ENCODE measurements around the gene TUBA4B. TPM values are rescaled to one million over a fixed set of nuclear protein-coding genes. Genes with fewer than 3 reads are reported as not detected.
A peak's percentile ranks its signal among the peaks of the same experiment; 100 is the strongest.

Gene TUBA4B
- total RNA-seq, 1 experiment from 2014 or later: not detected

DNA sequence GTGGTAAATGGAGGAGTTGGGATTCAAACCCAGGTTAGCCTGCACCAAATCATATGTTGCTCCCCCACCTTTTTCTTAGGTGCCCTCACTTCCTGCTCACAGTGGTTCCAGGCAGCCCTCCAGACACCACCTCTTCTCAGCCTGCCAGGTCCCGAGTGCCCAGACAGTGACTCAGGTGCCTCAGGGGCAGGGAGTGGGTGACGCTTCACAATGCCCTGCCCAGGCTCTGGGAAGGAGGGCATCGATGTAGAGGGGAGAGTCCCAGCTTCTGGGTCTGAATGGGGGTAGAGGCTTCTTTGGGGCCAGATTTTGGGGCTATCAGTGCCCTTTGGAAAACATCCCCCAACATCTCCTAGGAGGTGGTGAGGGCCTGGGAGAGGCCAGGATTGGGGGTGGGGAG, 20.9 kb downstream of the TUBA4B start:
- in situ Hi-C loops (cut with HindIII; ENCODE audit: low pct_unique_long_range_greater_than_20kb, low sequenced_read_pairs) (no loop called here), intact Hi-C loops (cut with micrococcal nuclease; ENCODE audit: unreplicated experiment) (no loop called here)
- peak; percentile 68 for ATAC-seq
- H3K36me3 ChIP-seq (ENCODE audit: control insufficient read depth, insufficient read depth, low read length): no peaks in the 10 kb centered on the region
- POLR2A ChIA-PET: interaction anchor here (0.5 kb wide), 1 partner anchor 21 kb away, joined by 5 read pairs; the partner anchor contains the start of gene TUBA4B
- H3K27me3 ChIP-seq (ENCODE audit: control insufficient read depth, insufficient read depth, low read length): no peaks in the 10 kb centered on the region
- CTCF ChIA-PET: interaction anchor here (1.2 kb wide), 1 partner anchor 28 kb away, joined by 5 read pairs; no protein-coding TSS in a partner anchor
- peaks cover 33% of the 10 kb centered on the region for H3K4me1 ChIP-seq (ENCODE audit: control insufficient read depth, insufficient read depth, low read length)
- peak overlapping the region; percentile 75 for H3K27ac ChIP-seq (ENCODE audit: low read length)
- no peak for DNase-seq (ENCODE audit: low read depth, low spot score)
- TF ChIP-seq SIN3A (IDR thresholded peaks at IDR 0.05; ENCODE audit: borderline replicate concordance, insufficient read depth, low read depth, low read length) (no peak), POLR2AphosphoS5 (IDR thresholded peaks at IDR 0.05; ENCODE audit: low read depth, low read length) (no peak), REST (IDR thresholded peaks at IDR 0.05; ENCODE audit: insufficient read depth in 1 of 2, low read depth in 2 of 2, low read length in 1 of 2) (no peak), TCF7L2 (IDR thresholded peaks at IDR 0.05; ENCODE audit: low read depth, low read length) (no peak)
- TF ChIP-seq, protein P1, sequence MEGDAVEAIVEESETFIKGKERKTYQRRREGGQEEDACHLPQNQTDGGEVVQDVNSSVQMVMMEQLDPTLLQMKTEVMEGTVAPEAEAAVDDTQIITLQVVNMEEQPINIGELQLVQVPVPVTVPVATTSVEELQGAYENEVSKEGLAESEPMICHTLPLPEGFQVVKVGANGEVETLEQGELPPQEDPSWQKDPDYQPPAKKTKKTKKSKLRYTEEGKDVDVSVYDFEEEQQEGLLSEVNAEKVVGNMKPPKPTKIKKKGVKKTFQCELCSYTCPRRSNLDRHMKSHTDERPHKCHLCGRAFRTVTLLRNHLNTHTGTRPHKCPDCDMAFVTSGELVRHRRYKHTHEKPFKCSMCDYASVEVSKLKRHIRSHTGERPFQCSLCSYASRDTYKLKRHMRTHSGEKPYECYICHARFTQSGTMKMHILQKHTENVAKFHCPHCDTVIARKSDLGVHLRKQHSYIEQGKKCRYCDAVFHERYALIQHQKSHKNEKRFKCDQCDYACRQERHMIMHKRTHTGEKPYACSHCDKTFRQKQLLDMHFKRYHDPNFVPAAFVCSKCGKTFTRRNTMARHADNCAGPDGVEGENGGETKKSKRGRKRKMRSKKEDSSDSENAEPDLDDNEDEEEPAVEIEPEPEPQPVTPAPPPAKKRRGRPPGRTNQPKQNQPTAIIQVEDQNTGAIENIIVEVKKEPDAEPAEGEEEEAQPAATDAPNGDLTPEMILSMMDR (IDR thresholded peaks at IDR 0.05): no peak
- H3K4me3 ChIP-seq (ENCODE audit: low read depth in 2 of 2, low read length in 2 of 2): no peak overlapping the region
- no peaks in the 10 kb centered on the region for H3K9me3 ChIP-seq (ENCODE audit: control insufficient read depth, insufficient read depth, low read depth, low read length)
- BruUV-seq (replicated peaks): no TSS peak

GRCh38 chr2:219274361-219274921, 21.4 kb downstream of the TUBA4B start:
- no peaks in the 10 kb centered on the region for H3K9me3 ChIP-seq (ENCODE audit: control insufficient read depth, insufficient read depth, low read depth, low read length)
- intact Hi-C loops (cut with micrococcal nuclease; ENCODE audit: unreplicated experiment) (no loop called here), in situ Hi-C loops (cut with HindIII; ENCODE audit: low pct_unique_long_range_greater_than_20kb, low sequenced_read_pairs) (no loop called here)
- H3K27ac ChIP-seq (ENCODE audit: low read length): peak overlapping the region; percentile 75
- H3K36me3 ChIP-seq (ENCODE audit: control insufficient read depth, insufficient read depth, low read length): no peaks in the 10 kb centered on the region
- no peaks in the 10 kb centered on the region for H3K27me3 ChIP-seq (ENCODE audit: control insufficient read depth, insufficient read depth, low read length)
- TF ChIP-seq, protein P1 (IDR thresholded peaks at IDR 0.05): no peak
- TF ChIP-seq POLR2AphosphoS5 (IDR thresholded peaks at IDR 0.05; ENCODE audit: low read depth, low read length) (no peak), TCF7L2 (IDR thresholded peaks at IDR 0.05; ENCODE audit: low read depth, low read length) (0 out of 2 replicates have a peak, but pooled peaks have one; percentile 24), REST (IDR thresholded peaks at IDR 0.05; ENCODE audit: insufficient read depth in 1 of 2, low read depth in 2 of 2, low read length in 1 of 2) (no peak), SIN3A (IDR thresholded peaks at IDR 0.05; ENCODE audit: borderline replicate concordance, insufficient read depth, low read depth, low read length) (no peak)
- DNase-seq (ENCODE audit: low read depth, low spot score) (peak; percentile 60), ATAC-seq (peak; percentile 52)
- ChIA-PET CTCF (interaction anchor here (1.2 kb wide), 1 partner anchor 27 kb away, joined by 5 read pairs; no protein-coding TSS in a partner anchor), POLR2A (interaction anchor here (0.5 kb wide), 2 partner anchors 17 to 22 kb away, joined by 4 to 5 read pairs; partner anchors contain the start of gene TUBA4B)
- no TSS peak for BruUV-seq (replicated peaks)
- no peak overlapping the region for H3K4me3 ChIP-seq (ENCODE audit: low read depth in 2 of 2, low read length in 2 of 2)
- H3K4me1 ChIP-seq (ENCODE audit: control insufficient read depth, insufficient read depth, low read length): peaks cover 33% of the 10 kb centered on the region

All from Panc1 (cell line).